GM11168 (cell line): ENCODE measurements around the gene TXNRD2.
"Not testable (repeated sequence)": the region's sequence is repeated elsewhere in the genome, so short reads cannot be mapped to it uniquely, and the experiment has no call there.

ENCODE experiments used
- in situ Hi-C: fragments of 300-500 bp; cut with MboI; formaldehyde crosslinking; loops from one replicate; pipeline ENCODE4 v1.12.0; 2022; ENCODE audit warnings: low sequenced_read_pairs; ENCODE audit not compliant: unreplicated experiment

The TXNRD2 gene

GRCh38 chr22:19911540-19912270, 29.9 kb downstream of the TXNRD2 start:
- in situ Hi-C loops: no loop called here

- in situ Hi-C loops: no loop called here
Measured at GRCh38 chr22:19910180-19910744, 31.4 kb downstream of the TXNRD2 start.

GRCh38 chr22:19909350-19910179, 32.1 kb downstream of the TXNRD2 start:
- in situ Hi-C loops: no loop called here

- in situ Hi-C loops: not testable (repeated sequence)
Measured at GRCh38 chr22:19907902-19908301, 33.7 kb downstream of the TXNRD2 start.

- in situ Hi-C loops: not testable (repeated sequence)
Measured at GRCh38 chr22:19906864-19907263, 34.8 kb downstream of the TXNRD2 start.

GRCh38 chr22:19905347-19906276, 36.0 kb downstream of the TXNRD2 start:
- in situ Hi-C loops: no loop called here

- in situ Hi-C loops: no loop called here
Measured at GRCh38 chr22:19904935-19905334, 36.7 kb downstream of the TXNRD2 start.

- in situ Hi-C loops: no loop called here
Measured at GRCh38 chr22:19904174-19904856, 37.3 kb downstream of the TXNRD2 start.

GRCh38 chr22:19903513-19903912, 38.1 kb downstream of the TXNRD2 start:
- in situ Hi-C loops: no loop called here

GRCh38 chr22:19903031-19903430, 38.6 kb downstream of the TXNRD2 start:
- in situ Hi-C loops: no loop called here

GRCh38 chr22:19902245-19902715, 39.3 kb downstream of the TXNRD2 start:
- in situ Hi-C loops: no loop called here

GRCh38 chr22:19901577-19902244, 39.9 kb downstream of the TXNRD2 start:
- in situ Hi-C loops: no loop called here

GRCh38 chr22:19900707-19901436, 40.7 kb downstream of the TXNRD2 start:
- in situ Hi-C loops: no loop called here

- in situ Hi-C loops: no loop called here
Measured at GRCh38 chr22:19898831-19899567, 42.6 kb downstream of the TXNRD2 start.

- in situ Hi-C loops: no loop called here
Measured at GRCh38 chr22:19898145-19898544, 43.5 kb downstream of the TXNRD2 start.

- in situ Hi-C loops: no loop called here
Measured at GRCh38 chr22:19897726-19898125, 43.9 kb downstream of the TXNRD2 start.

- in situ Hi-C loops: no loop called here
Measured at GRCh38 chr22:19896665-19897355, 44.8 kb downstream of the TXNRD2 start.
